Mononuclear cell (primary cell): ENCODE measurements around the gene TARBP1. TPM values are rescaled to one million over a fixed set of nuclear protein-coding genes. Genes with fewer than 3 reads are reported as not detected.

Experiments
- H3K27me3 ChIP-seq: 2 replicates; pipeline ENCODE4 v1.6.0; 2011; ENCODE audit warnings: low read length, control low read depth; ENCODE audit not compliant: insufficient read depth
- H3K4me1 ChIP-seq: 2 replicates; pipeline ENCODE4 v1.5.1; 2011; ENCODE audit warnings: mild to moderate bottlenecking, low read length, control low read depth; ENCODE audit not compliant: insufficient read depth
- H3K4me3 ChIP-seq: 2 replicates; pipeline ENCODE4 v1.5.1; 2011; ENCODE audit warnings: mild to moderate bottlenecking, low read length, moderate library complexity
- H3K9me3 ChIP-seq: 2 replicates; pipeline ENCODE4 v1.5.1; 2011; ENCODE audit warnings: low read depth, mild to moderate bottlenecking, control low read depth, low read length
- total RNA-seq: library from RNA; depleted of rRNA; stranded (reverse); fragments of >200 nt; gene quantifications from one replicate; pipeline ENCODE4 v1.2.3, GENCODE V29; 2012

The TARBP1 gene
- total RNA-seq, 1 donor = 21.0 TPM

- Histone ChIP-seq H3K4me1 (peaks cover 24% of the 10 kb centered on the region), H3K9me3 (no peaks in the 10 kb centered on the region), H3K4me3 (no peak overlapping the region), H3K27me3 (no peaks in the 10 kb centered on the region)
Observed at GRCh38 chr1:234498448-234499118, 19.6 kb upstream of the TARBP1 start.

GRCh38 chr1:234497589-234497988 lies 18.6 kb upstream of the TARBP1 start:
- H3K27me3 ChIP-seq = no peaks in the 10 kb centered on the region
- peaks cover 24% of the 10 kb centered on the region for H3K4me1 ChIP-seq
- H3K9me3 ChIP-seq = no peaks in the 10 kb centered on the region
- H3K4me3 ChIP-seq = no peak overlapping the region

- no peak overlapping the region for H3K4me3 ChIP-seq
- H3K4me1 ChIP-seq = peaks cover 24% of the 10 kb centered on the region
- no peaks in the 10 kb centered on the region for H3K9me3 ChIP-seq
- no peaks in the 10 kb centered on the region for H3K27me3 ChIP-seq
Observed at GRCh38 chr1:234495231-234495990, 16.4 kb upstream of the TARBP1 start.

DNA sequence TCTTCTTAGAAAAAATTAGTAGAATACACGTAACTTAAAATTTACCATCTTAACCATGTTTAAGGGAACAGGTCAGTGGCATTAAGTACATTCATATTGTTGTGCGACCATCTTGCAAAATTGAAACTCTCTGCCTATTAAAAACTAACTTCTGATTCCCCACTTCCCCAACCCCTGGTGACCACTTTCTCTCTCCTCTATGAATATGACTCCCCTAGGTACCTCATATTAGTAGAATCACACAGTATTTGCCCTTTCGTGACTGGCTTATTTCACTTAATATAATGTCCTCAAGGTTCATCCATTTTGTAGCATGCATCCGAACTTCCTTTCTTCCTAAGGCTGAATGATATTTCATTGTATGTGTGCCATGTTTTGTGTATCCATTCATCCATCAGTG lies 15.1 kb upstream of the TARBP1 start:
- Histone ChIP-seq H3K9me3 (no peaks in the 10 kb centered on the region), H3K4me3 (no peak overlapping the region), H3K27me3 (no peaks in the 10 kb centered on the region), H3K4me1 (peaks cover 14% of the 10 kb centered on the region)

GRCh38 chr1:234490793-234491479 lies 12.0 kb upstream of the TARBP1 start:
- H3K9me3 ChIP-seq = no peaks in the 10 kb centered on the region
- no peaks in the 10 kb centered on the region for H3K27me3 ChIP-seq
- H3K4me1 ChIP-seq = peaks cover 29% of the 10 kb centered on the region
- no peak overlapping the region for H3K4me3 ChIP-seq

- no peaks in the 10 kb centered on the region for H3K27me3 ChIP-seq
- peaks cover 29% of the 10 kb centered on the region for H3K4me1 ChIP-seq
- H3K4me3 ChIP-seq = no peak overlapping the region
- H3K9me3 ChIP-seq = no peaks in the 10 kb centered on the region
Observed at GRCh38 chr1:234489698-234490077, 10.7 kb upstream of the TARBP1 start.

DNA sequence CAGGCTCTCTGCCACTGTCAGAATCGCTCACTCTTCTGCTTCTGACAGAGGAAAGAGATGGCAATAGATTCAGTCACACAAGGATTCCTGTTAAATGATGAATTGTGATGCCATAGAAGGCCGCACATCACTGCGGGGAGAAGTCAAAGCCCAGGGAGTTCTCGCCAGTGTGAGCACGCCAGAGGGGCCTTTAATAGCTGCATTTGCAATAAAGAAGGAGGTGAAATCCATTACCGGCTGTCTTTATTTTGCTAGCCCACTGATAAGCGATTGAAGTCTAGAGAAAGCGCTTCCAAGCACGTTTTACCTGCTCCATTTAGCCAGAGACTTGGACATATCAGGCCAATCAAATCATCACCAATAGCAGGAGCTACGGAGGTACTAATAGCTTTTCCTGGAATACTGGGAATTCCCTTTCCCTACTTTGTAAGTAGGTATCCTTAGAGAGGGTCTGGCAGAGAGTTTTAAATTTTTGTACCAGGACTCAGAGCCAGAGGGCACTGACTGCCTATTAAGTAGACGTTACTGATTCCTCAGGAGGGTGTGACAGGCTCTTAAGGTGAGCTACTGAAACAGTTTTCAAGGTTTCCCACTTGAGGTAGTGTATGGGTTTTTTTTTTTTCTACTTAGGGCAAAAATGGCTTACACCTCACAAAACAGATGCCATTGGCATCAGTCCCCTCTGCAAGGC lies 10.2 kb upstream of the TARBP1 start:
- Histone ChIP-seq H3K4me1 (peaks cover 29% of the 10 kb centered on the region), H3K4me3 (no peak overlapping the region), H3K27me3 (no peaks in the 10 kb centered on the region), H3K9me3 (no peaks in the 10 kb centered on the region)

DNA sequence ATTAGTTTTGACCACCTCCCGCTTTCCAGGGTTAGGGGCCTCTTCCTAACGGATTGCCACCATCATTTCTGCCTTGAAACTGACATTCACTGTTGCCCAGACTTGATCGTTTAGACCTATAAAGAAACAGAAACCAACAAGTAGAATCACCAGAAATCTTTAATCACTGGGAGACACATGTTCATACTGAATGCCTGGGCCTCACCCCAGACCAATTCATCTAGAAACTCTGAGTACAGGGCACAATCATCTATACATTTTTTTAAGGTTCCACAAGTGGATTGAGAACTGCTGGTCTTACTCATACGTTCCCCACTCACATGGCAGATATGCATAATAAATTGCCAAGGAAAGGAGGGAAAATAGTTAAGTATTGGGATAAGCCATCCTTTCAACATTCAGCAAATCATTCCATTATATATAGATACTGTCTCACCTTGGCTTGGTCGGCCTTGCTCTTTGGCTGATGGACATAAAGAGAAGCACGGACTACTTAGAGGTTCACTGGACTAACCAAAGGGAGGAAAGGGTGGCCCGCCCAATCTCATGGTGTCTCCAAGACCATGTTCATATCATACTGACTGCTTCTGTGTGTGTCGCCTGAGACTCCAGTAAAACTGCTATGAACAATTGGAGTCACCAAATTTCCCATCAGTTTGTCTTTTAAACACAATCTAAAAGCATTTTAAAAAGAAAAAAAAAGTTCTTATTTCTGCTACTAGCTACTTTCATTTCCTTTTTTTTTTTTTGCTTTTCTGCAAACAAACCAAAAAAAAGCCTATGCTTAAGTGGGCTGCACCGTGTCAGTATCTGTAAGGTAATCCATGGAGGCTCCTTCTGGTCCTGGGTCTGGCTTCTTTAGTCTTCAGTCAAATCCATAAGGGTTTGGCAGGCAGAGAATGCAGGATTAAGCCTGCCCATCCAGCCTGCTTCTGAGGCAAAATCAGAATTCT lies 9.4 kb upstream of the TARBP1 start:
- H3K4me3 ChIP-seq = no peak overlapping the region

GRCh38 chr1:234486858-234487840 lies 8.2 kb upstream of the TARBP1 start:
- no peaks in the 10 kb centered on the region for H3K27me3 ChIP-seq

More for the DNA sequence above, 9.4 kb upstream of the TARBP1 start:
- H3K4me1 ChIP-seq = peaks cover 29% of the 10 kb centered on the region
- no peaks in the 10 kb centered on the region for H3K9me3 ChIP-seq
- no peaks in the 10 kb centered on the region for H3K27me3 ChIP-seq

GRCh38 chr1:234484991-234485739 lies 6.2 kb upstream of the TARBP1 start:
- Histone ChIP-seq H3K4me1 (peaks cover 23% of the 10 kb centered on the region), H3K27me3 (no peaks in the 10 kb centered on the region), H3K9me3 (no peaks in the 10 kb centered on the region), H3K4me3 (no peak overlapping the region)

More at GRCh38 chr1:234486858-234487840, 8.2 kb upstream of the TARBP1 start:
- Histone ChIP-seq H3K4me1 (peaks cover 29% of the 10 kb centered on the region), H3K4me3 (no peak overlapping the region), H3K9me3 (no peaks in the 10 kb centered on the region)

DNA sequence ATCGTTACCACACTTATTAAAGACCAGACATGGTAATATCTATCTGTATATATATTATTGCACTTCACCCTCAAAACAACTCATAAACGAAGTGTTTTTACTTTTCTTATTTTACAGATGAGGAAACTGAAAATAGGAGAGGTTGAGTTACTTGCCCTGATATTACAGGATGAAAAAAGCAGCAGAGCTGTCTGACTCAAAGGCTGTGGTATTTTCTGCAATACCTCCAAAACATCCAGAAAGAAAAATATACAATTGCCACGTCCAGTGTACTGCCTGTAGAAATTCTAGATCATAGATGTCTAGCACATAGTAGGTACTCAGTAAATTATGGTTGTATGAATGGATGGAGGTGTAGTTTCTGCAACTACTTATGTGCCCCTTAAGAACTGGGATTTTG lies 5.2 kb upstream of the TARBP1 start:
- Histone ChIP-seq H3K4me1 (peaks cover 26% of the 10 kb centered on the region), H3K4me3 (no peak overlapping the region), H3K9me3 (no peaks in the 10 kb centered on the region), H3K27me3 (no peaks in the 10 kb centered on the region)

DNA sequence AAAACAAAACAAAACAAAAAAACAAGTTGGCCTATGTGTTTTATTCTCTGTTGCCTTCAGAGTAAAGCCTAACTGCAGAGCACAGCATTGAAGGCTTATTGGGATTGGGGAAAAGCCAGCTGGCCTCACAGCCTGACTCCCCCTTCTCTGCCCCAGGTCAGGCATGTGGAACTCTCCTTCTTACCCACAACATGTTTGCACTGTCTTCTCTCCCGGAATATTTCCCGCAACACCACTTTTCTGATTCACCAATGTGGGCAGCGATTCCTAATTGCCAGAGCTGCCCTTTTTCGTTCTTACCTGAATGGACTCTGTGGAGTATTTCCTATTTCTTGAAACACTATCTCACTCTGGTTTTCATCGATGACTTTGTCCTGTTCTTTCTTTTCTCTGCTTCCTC lies 2.8 kb upstream of the TARBP1 start:
- Histone ChIP-seq H3K4me3 (no peak overlapping the region), H3K4me1 (peaks cover 20% of the 10 kb centered on the region), H3K27me3 (no peaks in the 10 kb centered on the region), H3K9me3 (no peaks in the 10 kb centered on the region)

DNA sequence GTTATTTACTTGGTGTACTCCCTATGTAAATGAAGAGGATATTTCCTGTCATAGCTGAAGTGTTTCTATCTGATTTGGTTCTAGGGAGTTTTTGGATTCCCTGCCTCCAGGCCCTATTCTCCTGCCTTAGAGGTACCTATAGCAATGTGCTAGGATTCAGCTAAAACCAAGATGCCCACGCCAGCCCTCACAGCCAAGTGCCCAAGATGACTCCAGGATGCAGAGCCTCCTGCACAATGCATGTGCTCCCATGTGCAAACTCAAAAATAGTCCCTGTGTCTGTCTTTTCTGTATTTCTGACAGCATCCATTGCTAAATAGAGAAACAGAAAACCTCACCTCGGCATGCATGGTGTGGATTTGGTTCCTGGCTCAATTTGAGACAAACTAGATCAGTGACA lies 887 bp upstream of the TARBP1 start:
- Histone ChIP-seq H3K27me3 (no peaks in the 10 kb centered on the region), H3K4me1 (peaks cover 37% of the 10 kb centered on the region), H3K4me3 (no peak overlapping the region), H3K9me3 (no peaks in the 10 kb centered on the region)
